GM20000 (cell line): ENCODE results near the gene DEFB129.

Experiments
- DNase-seq: peaks from one replicate; pipeline ENCODE4 v3.0.0; 2012; ENCODE audit warnings: low spot score
- TF ChIP-seq, protein P1 (sequence below): IDR thresholded peaks from 2 replicates; pipeline ENCODE4 v1.5.1; 2012; ENCODE audit warnings: mild to moderate bottlenecking, control low read depth; ENCODE audit errors: extremely low read depth, missing control alignments

The DEFB129 gene

DNA sequence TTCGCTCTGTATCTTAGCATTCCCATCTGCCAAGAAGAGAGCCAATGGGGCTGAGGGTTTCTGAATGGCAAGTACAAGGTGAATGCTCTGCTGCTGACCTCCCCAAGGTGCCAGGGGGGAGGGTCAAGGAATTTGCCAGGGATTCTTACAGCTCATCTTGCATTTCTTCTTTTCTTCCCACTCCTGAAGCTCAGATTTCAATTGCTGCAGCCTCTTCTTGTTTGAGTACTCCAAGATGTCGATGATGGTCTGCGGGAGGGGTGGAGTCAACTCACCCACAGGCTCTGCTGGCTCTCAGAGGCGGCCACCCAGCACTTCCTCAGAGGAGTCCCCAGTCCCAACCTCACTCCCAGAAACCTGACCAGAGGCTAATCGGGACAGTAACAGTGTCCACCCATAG is 51.1 kb downstream of the DEFB129 start:
- TF ChIP-seq, protein P1, sequence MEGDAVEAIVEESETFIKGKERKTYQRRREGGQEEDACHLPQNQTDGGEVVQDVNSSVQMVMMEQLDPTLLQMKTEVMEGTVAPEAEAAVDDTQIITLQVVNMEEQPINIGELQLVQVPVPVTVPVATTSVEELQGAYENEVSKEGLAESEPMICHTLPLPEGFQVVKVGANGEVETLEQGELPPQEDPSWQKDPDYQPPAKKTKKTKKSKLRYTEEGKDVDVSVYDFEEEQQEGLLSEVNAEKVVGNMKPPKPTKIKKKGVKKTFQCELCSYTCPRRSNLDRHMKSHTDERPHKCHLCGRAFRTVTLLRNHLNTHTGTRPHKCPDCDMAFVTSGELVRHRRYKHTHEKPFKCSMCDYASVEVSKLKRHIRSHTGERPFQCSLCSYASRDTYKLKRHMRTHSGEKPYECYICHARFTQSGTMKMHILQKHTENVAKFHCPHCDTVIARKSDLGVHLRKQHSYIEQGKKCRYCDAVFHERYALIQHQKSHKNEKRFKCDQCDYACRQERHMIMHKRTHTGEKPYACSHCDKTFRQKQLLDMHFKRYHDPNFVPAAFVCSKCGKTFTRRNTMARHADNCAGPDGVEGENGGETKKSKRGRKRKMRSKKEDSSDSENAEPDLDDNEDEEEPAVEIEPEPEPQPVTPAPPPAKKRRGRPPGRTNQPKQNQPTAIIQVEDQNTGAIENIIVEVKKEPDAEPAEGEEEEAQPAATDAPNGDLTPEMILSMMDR = no peak
- no peak for DNase-seq

DNA sequence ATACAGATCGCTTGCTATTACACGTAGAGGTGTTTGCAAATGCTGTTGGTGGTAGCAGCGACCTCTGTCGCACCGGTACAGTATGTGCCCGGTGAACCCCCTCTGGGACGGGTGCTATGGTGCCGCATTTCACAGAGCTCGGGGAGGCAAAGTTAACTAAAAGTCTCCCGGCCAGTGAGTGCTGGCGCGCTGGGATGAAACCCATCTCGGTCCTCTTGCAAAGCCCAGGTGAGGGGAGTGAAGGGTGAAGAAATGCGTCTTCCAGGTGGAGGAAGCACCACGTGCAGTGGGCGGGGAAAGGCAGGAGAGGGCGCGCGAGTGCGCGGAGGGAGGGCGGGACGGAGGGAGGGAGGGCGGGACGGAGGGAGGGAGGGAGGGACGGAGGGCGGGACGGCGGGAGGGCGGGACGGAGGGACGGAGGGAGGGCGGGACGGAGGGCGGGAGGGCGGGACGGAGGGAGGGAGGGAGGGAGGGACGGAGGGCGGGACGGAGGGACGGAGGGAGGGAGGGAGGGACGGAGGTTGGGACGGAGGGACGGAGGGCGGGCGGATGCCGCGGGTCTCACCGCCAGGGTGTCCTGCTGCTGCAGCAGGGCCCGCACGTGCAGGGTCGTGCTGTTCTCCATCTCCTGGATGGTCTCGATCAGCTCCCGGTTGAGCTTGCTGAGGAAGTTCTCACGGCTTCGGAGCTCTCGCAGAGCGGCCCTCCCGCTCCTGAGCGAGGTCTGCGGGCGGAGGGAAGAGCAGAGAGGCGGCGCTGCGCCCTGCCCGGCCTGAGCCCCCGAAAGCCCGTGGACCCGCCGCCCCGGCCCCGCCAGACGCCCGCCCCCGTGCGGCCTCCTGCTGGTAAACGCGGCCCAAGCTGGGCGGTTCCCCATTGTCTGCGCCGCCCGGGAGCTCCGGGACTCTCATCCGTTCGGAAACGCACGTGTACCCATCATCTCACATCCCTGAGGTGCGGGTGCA is 51.8 kb downstream of the DEFB129 start:
- DNase-seq = no peak
- TF ChIP-seq, protein P1 = no peak
